ENCODE measurements around the gene TMEM94.

The TMEM94 gene

DNA sequence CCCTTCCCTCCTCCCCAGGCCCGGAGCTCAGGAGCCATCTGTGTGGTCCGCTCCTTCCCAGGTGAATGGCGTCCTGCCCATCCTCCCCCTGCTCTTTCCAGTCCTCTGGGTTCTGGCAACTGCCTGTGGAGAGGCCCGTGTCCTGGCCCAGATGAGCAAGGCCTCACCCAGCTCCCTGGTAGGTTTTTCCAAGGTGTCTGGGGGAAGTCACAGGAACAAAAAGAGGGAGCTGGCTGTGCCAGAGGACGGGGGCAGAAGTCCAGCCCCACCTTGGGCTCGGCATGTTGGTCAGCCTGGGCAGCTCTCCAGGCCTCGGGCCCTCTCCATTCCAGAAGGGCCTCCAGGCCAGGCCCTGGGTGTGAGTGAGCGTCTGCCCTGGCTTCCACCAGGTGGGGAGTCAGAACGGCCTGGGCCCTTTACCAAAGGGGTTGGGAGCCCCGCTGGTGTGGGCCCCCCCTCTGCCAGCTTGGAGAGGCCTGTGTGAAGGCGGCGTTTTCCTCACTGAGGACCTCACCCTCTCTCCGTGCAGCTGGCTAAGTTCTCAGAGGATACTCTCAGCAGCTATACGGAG lies 33.8 kb downstream of the TMEM94 start:
- Histone ChIP-seq H3K79me2 (ENCODE audit: insufficient read depth, low read length) (no peaks in the 10 kb centered on the region), H4K20me1 (ENCODE audit: insufficient read depth, low read length) (no peaks in the 10 kb centered on the region), H3K36me3 (ENCODE audit: insufficient read depth, low read length) (peaks cover 9% of the 10 kb centered on the region; the same call in 1 of the 2 replicates), H2AFZ (ENCODE audit: low read length) (no peak overlapping the region), H3F3A (ENCODE audit: insufficient read depth, low read length) (no peaks in the 10 kb centered on the region), H3K4me3 (ENCODE audit: low read depth, low read length, poor library complexity, severe bottlenecking) (no peak overlapping the region), H3K9me2 (ENCODE audit: low read depth, low read length) (no peaks in the 10 kb centered on the region), H3K4me2 (ENCODE audit: low read length) (no peak overlapping the region), H3K9me3 (ENCODE audit: low read length) (no peaks in the 10 kb centered on the region), H3K27ac (ENCODE audit: low read depth, low read length, poor library complexity, severe bottlenecking) (no peak overlapping the region), H3K4me1 (ENCODE audit: insufficient read depth, low read length, severe bottlenecking) (peaks cover 12% of the 10 kb centered on the region), H3K27me3 (ENCODE audit: insufficient read depth, low read length) (no peaks in the 10 kb centered on the region), H3K9ac (ENCODE audit: low read length) (no peak overlapping the region)
- no peak for TF ChIP-seq EZH2 (IDR thresholded peaks at IDR 0.05; ENCODE audit: borderline replicate concordance, low read length)
- no peak for TF ChIP-seq CTCF (IDR thresholded peaks at IDR 0.05; ENCODE audit: low read length)

GRCh38 chr17:75490953-75491649 lies 34.7 kb downstream of the TMEM94 start:
- TF ChIP-seq CTCF (IDR thresholded peaks at IDR 0.05; ENCODE audit: low read length): no peak
- Histone ChIP-seq H3K4me3 (ENCODE audit: low read depth, low read length, poor library complexity, severe bottlenecking) (no peak overlapping the region), H3F3A (ENCODE audit: insufficient read depth, low read length) (no peaks in the 10 kb centered on the region), H3K9me2 (ENCODE audit: low read depth, low read length) (no peaks in the 10 kb centered on the region), H3K4me1 (ENCODE audit: insufficient read depth, low read length, severe bottlenecking) (peaks cover 12% of the 10 kb centered on the region), H2AFZ (ENCODE audit: low read length) (no peak overlapping the region), H3K36me3 (ENCODE audit: insufficient read depth, low read length) (peaks cover 11% of the 10 kb centered on the region; the same call in 1 of the 2 replicates), H4K20me1 (ENCODE audit: insufficient read depth, low read length) (no peaks in the 10 kb centered on the region), H3K9me3 (ENCODE audit: low read length) (no peaks in the 10 kb centered on the region), H3K4me2 (ENCODE audit: low read length) (no peak overlapping the region), H3K79me2 (ENCODE audit: insufficient read depth, low read length) (no peaks in the 10 kb centered on the region), H3K9ac (ENCODE audit: low read length) (no peak overlapping the region), H3K27ac (ENCODE audit: low read depth, low read length, poor library complexity, severe bottlenecking) (no peak overlapping the region), H3K27me3 (ENCODE audit: insufficient read depth, low read length) (no peaks in the 10 kb centered on the region)

GRCh38 chr17:75491680-75492079 lies 35.2 kb downstream of the TMEM94 start:
- Histone ChIP-seq H3K4me2 (ENCODE audit: low read length) (no peak overlapping the region), H3K9ac (ENCODE audit: low read length) (no peak overlapping the region), H3K4me3 (ENCODE audit: low read depth, low read length, poor library complexity, severe bottlenecking) (no peak overlapping the region), H3K4me1 (ENCODE audit: insufficient read depth, low read length, severe bottlenecking) (peaks cover 12% of the 10 kb centered on the region), H3K36me3 (ENCODE audit: insufficient read depth, low read length) (peaks cover 17% of the 10 kb centered on the region; the same call in 1 of the 2 replicates), H3K9me2 (ENCODE audit: low read depth, low read length) (no peaks in the 10 kb centered on the region), H3K79me2 (ENCODE audit: insufficient read depth, low read length) (no peaks in the 10 kb centered on the region), H2AFZ (ENCODE audit: low read length) (no peak overlapping the region), H4K20me1 (ENCODE audit: insufficient read depth, low read length) (no peaks in the 10 kb centered on the region), H3F3A (ENCODE audit: insufficient read depth, low read length) (no peaks in the 10 kb centered on the region), H3K9me3 (ENCODE audit: low read length) (no peaks in the 10 kb centered on the region), H3K27me3 (ENCODE audit: insufficient read depth, low read length) (no peaks in the 10 kb centered on the region), H3K27ac (ENCODE audit: low read depth, low read length, poor library complexity, severe bottlenecking) (no peak overlapping the region)
- no peak for TF ChIP-seq EZH2 (IDR thresholded peaks at IDR 0.05; ENCODE audit: borderline replicate concordance, low read length)
- TF ChIP-seq CTCF (IDR thresholded peaks at IDR 0.05; ENCODE audit: low read length): no peak

Data from OCI-LY1 (cell line).